Endothelial cell of umbilical vein (primary cell): ENCODE measurements around the gene DMBX1. TPM values are rescaled to one million over a fixed set of nuclear protein-coding genes. Genes with fewer than 3 reads are reported as not detected.

Experiments used
- BruUV-seq: library from RNA; stranded (reverse); fragments of 400-500 nt; replicated peaks from 2 replicates; lab custom pipeline; 2021; lab: Mats Ljungman, UMichigan
- CTCF ChIA-PET: fragments of 300-600, 350-600 bp; sonication (Branson Sonifier 250); formaldehyde crosslinking; loops from one replicate; lab custom pipeline; 2021; ENCODE audit warnings: antibody characterized with exemption, inconsistent platforms; lab: Charles Lee
- POLR2A ChIA-PET: fragments of 300-600, 350-600 bp; sonication (Branson Sonifier 250); formaldehyde crosslinking; loops from one replicate; lab custom pipeline; 2021; ENCODE audit warnings: antibody characterized with exemption, inconsistent platforms; lab: Charles Lee
- DNase-seq: peaks from one replicate; pipeline ENCODE4 v3.0.0-alpha.2; 2011; ENCODE audit warnings: low read depth, low spot score
- FAIRE-seq: peaks from 2 replicates; lab custom pipeline; 2011; peaks lifted over from hg19 to GRCh38; lab: Jason Lieb, UNC
- H2AFZ ChIP-seq: 2 replicates; pipeline ENCODE4 v1.6.0; 2012; ENCODE audit warnings: low read depth, low read length, control low read depth, inconsistent platforms
- H3K27ac ChIP-seq: 2 replicates; pipeline ENCODE4 v1.5.1; 2011; ENCODE audit warnings: low read depth, mild to moderate bottlenecking, control low read depth, low read length, moderate library complexity; ENCODE audit not compliant: insufficient read depth
- H3K27me3 ChIP-seq, 2 experiments: 2 replicates each; pipeline versions ENCODE4 v1.6.0 to v1.6.1; 2011; ENCODE audit warnings: low read length in 2 of 2, mixed read lengths in 1 of 2; ENCODE audit not compliant: control insufficient read depth in 2 of 2, insufficient read depth in 2 of 2
- H3K36me3 ChIP-seq, 2 experiments: 2 replicates in 1 of 2; 3 replicates in 1 of 2; pipeline ENCODE4 v1.5.1; 2011; ENCODE audit warnings: low read length in 2 of 2, mild to moderate bottlenecking in 1 of 2, moderate library complexity in 1 of 2; ENCODE audit not compliant: control insufficient read depth in 2 of 2, insufficient read depth in 2 of 2; ENCODE audit errors: extremely low read depth in 1 of 2
- H3K4me1 ChIP-seq: 3 replicates; pipeline ENCODE4 v1.5.1; 2011; ENCODE audit warnings: mild to moderate bottlenecking, low read length; ENCODE audit not compliant: control insufficient read depth, insufficient read depth; ENCODE audit errors: extremely low read depth
- H3K4me2 ChIP-seq: 2 replicates; pipeline ENCODE4 v1.6.1; 2011; ENCODE audit warnings: low read length, control low read depth, mixed read lengths; ENCODE audit not compliant: insufficient read depth
- H3K4me3 ChIP-seq, 3 experiments: fragments of 200-600 bp in 1 of 3; sonication (generic), shearing (Covaris generic) in 1 of 3; replicated peaks in 1 of 3; 2 replicates each; pipeline ENCODE4 v1.5.1; 2011 to 2016; ENCODE audit warnings: control low read depth in 3 of 3, low read length in 3 of 3, mild to moderate bottlenecking in 2 of 3, inconsistent platforms in 1 of 3, low read depth in 1 of 3, moderate library complexity in 1 of 3; ENCODE audit not compliant: insufficient read depth in 1 of 3
- H3K79me2 ChIP-seq: 2 replicates; pipeline ENCODE4 v1.6.0; 2012; ENCODE audit warnings: low read length, inconsistent platforms; ENCODE audit not compliant: control insufficient read depth, insufficient read depth
- H3K9ac ChIP-seq: replicated peaks from 2 replicates; pipeline ENCODE3; 2011; ENCODE audit warnings: low read length, control low read depth; ENCODE audit not compliant: insufficient read depth; ENCODE audit errors: extremely low read depth
- H3K9me1 ChIP-seq: replicated peaks from 3 replicates; pipeline ENCODE4 v1.6.0; 2011; ENCODE audit warnings: mild to moderate bottlenecking, low read length; ENCODE audit not compliant: control insufficient read depth, insufficient read depth; ENCODE audit errors: extremely low read depth
- H3K9me3 ChIP-seq: replicated peaks from 2 replicates; pipeline ENCODE4 v1.5.1; 2012; ENCODE audit warnings: low read length, inconsistent platforms; ENCODE audit not compliant: control insufficient read depth, insufficient read depth
- H4K20me1 ChIP-seq: replicated peaks from 2 replicates; pipeline ENCODE3; 2011; ENCODE audit warnings: mild to moderate bottlenecking, low read length; ENCODE audit not compliant: control insufficient read depth, insufficient read depth; ENCODE audit errors: extremely low read depth
- CTCF ChIP-seq, 2 donors: IDR thresholded peaks; 1 replicate in 1 of 2; 2 replicates in 1 of 2; pipeline ENCODE4 v1.5.1; 2011; ENCODE audit warnings: low read length in 2 of 2, mild to moderate bottlenecking in 2 of 2, moderate library complexity in 2 of 2, control low read depth in 1 of 2, inconsistent platforms in 1 of 2, low read depth in 1 of 2; ENCODE audit not compliant: insufficient read depth in 1 of 2; ENCODE audit errors: extremely low read depth in 1 of 2
- EZH2 ChIP-seq: IDR thresholded peaks from 2 replicates; pipeline ENCODE4 v1.6.1; 2012; ENCODE audit warnings: borderline replicate concordance, low read depth, mild to moderate bottlenecking, moderate library complexity, low read length, inconsistent platforms; ENCODE audit not compliant: severe bottlenecking
- MAX ChIP-seq: IDR thresholded peaks from 2 replicates; pipeline ENCODE4 v1.6.1; 2011; ENCODE audit not compliant: insufficient read depth, insufficient read length
- POLR2A ChIP-seq: IDR thresholded peaks from 2 replicates; pipeline ENCODE4 v1.6.1; 2012; ENCODE audit warnings: low read depth, mild to moderate bottlenecking, control low read depth, low read length
- dilution Hi-C: fragments of 300-500 bp; cut with MboI; formaldehyde crosslinking; loops from one replicate; pipeline ENCODE4 v1.15.0; 2019; ENCODE audit warnings: low sequenced_read_pairs; ENCODE audit not compliant: extremely low pct_ligation_motif_present
- intact Hi-C: fragments of 100-400 bp; cut with micrococcal nuclease; formaldehyde crosslinking; loops from one replicate; pipeline ENCODE4 v1.10.0; 2022
- polyA plus RNA-seq, 4 experiments: library from polyadenylated mRNA; depleted of rRNA in 3 of 4; stranded (reverse) in 3 of 4; unstranded in 1 of 4; fragments of >200 nt; gene quantifications; 2 replicates each; pipeline versions ENCODE4 v1.2.1 to v1.2.3, GENCODE V29; 2011 to 2012; ENCODE audit warnings: missing spikeins in 1 of 4
- total RNA-seq: library from RNA; stranded (reverse); gene quantifications from 2 replicates; pipeline ENCODE4 v1.2.3, GENCODE V29; 2021

DMBX1 gene
- total and polyA plus RNA-seq, 2 donors (not counting 3 experiments of a cell fraction or from before 2014, with no cell fraction given): not detected

- H3K36me3 ChIP-seq: no peaks in the 10 kb centered on the region
- no peaks in the 10 kb centered on the region for H3K9me3 ChIP-seq
- H3K27me3 ChIP-seq: peaks cover 76 to 86% of the 10 kb centered on the region in 2 experiments
- ChIA-PET POLR2A (no interaction called here), CTCF (interaction anchor here (1.5 kb wide), 2 partner anchors 13 to 40 kb away, joined by 4 read pairs; no protein-coding TSS in a partner anchor)
- TF ChIP-seq POLR2A: no peak
- peak; percentile 56 for TF ChIP-seq EZH2
- no peaks in the 10 kb centered on the region for H3K4me1 ChIP-seq
- no peak overlapping the region for H3K9ac ChIP-seq
- H3K9me1 ChIP-seq: no peaks in the 10 kb centered on the region
- no peak overlapping the region for H2AFZ ChIP-seq
- H4K20me1 ChIP-seq: no peaks in the 10 kb centered on the region
- H3K79me2 ChIP-seq: no peaks in the 10 kb centered on the region
- no peak overlapping the region for H3K4me2 ChIP-seq
- dilution Hi-C loops: no loop called here
- BruUV-seq: no TSS peak
- no peak overlapping the region for H3K4me3 ChIP-seq
- DNase-seq (no peak), FAIRE-seq (no peak)
- no peak overlapping the region for H3K27ac ChIP-seq
- intact Hi-C loops: no loop called here
These were observed 3.1 kb upstream of the DMBX1 start for GRCh38 chr1:46486432-46487015.

- Histone ChIP-seq H3K27me3 (peaks cover 82 to 92% of the 10 kb centered on the region in 2 experiments), H3K4me3 (no peak overlapping the region), H4K20me1 (no peaks in the 10 kb centered on the region), H2AFZ (no peak overlapping the region), H3K9me1 (no peaks in the 10 kb centered on the region), H3K79me2 (no peaks in the 10 kb centered on the region), H3K4me1 (no peaks in the 10 kb centered on the region), H3K36me3 (no peaks in the 10 kb centered on the region), H3K4me2 (no peak overlapping the region), H3K27ac (no peak overlapping the region), H3K9me3 (no peaks in the 10 kb centered on the region), H3K9ac (no peak overlapping the region)
- intact Hi-C loops (no loop called here), dilution Hi-C loops (no loop called here)
- ChIA-PET POLR2A (no interaction called here), CTCF (interaction anchor here (0.7 to 1.7 kb wide), 9 partner anchors 10 to 45 kb away, joined by 3 to 10 read pairs (median 4); no protein-coding TSS in a partner anchor)
- DNase-seq: no peak
- FAIRE-seq: no peak
- TF ChIP-seq MAX (no peak), CTCF (IDR thresholded peaks at IDR 0.05; ENCODE audit: extremely low read depth in 1 of 2, insufficient read depth in 1 of 2, low read depth in 1 of 2, low read length in 2 of 2) (peak; percentile 8 to 26)
- BruUV-seq: no TSS peak
These were observed 1.8 kb upstream of the DMBX1 start for GRCh38 chr1:46487818-46488218.
